Measurements from ENCODE around the gene COG3.

COG3 gene

DNA sequence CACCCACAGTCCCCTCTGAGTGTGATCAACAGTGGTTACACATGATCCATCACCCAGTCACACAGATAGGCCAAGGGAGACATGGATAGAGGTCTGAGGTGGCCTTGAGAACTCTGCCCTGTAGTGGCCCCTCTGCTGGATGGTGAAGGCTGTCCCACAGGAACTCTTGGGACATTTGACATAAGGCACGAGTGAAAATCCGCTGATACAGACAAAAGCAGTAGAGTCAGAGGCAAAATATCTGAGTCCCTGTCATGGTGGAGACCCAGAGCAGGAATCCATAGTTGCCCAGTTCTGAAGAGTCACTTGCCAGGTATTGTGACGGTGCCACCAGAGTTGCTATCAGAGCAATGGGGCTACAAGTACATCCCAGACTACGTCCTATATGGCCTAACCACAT lies 27.8 kb upstream of the COG3 start:
- no peak for DNase-seq
- TF ChIP-seq POLR2A (IDR thresholded peaks at IDR 0.05; ENCODE audit: low read length) (no peak), GATA1 (IDR thresholded peaks at IDR 0.05; ENCODE audit: low read depth, low read length) (no peak)

GRCh38 chr13:45437947-45438346 lies 26.8 kb upstream of the COG3 start:
- TF ChIP-seq POLR2A (IDR thresholded peaks at IDR 0.05; ENCODE audit: low read length), result no peak
- no peak for DNase-seq

DNA sequence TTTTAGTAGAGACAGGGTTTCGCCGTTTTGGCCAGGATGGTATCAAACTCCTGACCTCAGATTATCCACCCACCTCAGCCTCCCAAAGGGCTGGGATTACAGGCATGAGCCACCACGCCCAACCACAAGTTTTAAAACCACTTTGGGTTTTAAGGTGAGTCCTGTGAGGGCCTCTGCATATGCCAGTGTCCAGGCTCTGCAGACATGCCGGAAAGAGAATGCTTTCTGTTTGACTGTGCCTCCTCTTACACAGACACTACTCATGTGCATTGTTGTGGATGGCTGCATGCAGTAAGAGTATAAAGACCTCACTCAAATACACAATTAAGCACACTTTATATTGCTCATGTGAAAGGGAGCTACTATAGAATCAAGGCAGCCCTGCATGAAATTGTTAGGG lies 25.7 kb upstream of the COG3 start:
- no peak for DNase-seq
- TF ChIP-seq POLR2A (IDR thresholded peaks at IDR 0.05; ENCODE audit: low read length) (no peak), GATA1 (IDR thresholded peaks at IDR 0.05; ENCODE audit: low read depth, low read length) (no peak)

GRCh38 chr13:45439781-45440462 lies 24.8 kb upstream of the COG3 start:
- TF ChIP-seq GATA1 (IDR thresholded peaks at IDR 0.05; ENCODE audit: low read depth, low read length) (no peak), POLR2A (IDR thresholded peaks at IDR 0.05; ENCODE audit: low read length) (no peak)
- DNase-seq, result no peak

DNA sequence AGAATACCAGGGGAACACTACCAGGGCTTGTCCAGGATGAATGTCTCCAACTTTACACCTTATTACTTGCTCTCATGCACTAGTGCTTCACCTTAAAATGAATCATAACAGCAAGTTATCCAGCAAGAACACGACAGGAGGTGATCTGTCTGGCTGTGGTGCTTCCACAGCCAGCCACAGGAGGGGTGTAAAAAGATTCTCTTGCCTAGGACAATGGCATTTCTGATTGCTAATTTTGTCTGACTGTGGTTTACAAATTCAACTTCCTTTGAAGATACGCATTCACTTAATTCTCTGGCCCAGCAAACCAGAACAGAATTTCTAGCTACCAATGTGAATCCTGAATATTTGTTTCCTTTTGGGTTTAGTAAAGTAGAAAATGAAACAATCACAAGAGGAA lies 23.1 kb upstream of the COG3 start:
- TF ChIP-seq POLR2A (IDR thresholded peaks at IDR 0.05; ENCODE audit: low read length) (no peak), GATA1 (IDR thresholded peaks at IDR 0.05; ENCODE audit: low read depth, low read length) (no peak)
- no peak for DNase-seq

DNA sequence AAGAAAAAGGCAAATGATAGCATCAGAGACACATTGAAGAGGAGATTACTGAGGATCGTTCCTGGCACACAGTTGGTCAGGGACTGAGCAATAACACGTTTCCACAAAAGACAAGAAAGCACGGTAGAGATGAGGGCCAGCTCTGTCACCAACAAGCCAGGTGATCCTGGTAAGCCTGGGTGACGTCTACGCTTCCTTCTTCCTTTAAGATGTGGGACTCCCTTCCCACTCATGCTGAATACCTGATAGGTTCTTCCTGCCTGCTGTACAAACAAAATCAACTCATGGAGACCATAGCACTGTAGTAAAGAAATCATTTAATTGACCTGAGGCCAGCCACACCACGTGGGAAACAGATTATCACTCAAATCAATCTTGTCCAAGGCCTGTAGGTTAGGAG lies 19.7 kb upstream of the COG3 start:
- TF ChIP-seq POLR2A (IDR thresholded peaks at IDR 0.05; ENCODE audit: low read length) (no peak), GATA1 (IDR thresholded peaks at IDR 0.05; ENCODE audit: low read depth, low read length) (no peak)

GRCh38 chr13:45446181-45446580 lies 18.6 kb upstream of the COG3 start:
- DNase-seq, result no peak
- TF ChIP-seq GATA1 (IDR thresholded peaks at IDR 0.05; ENCODE audit: low read depth, low read length) (no peak), POLR2A (IDR thresholded peaks at IDR 0.05; ENCODE audit: low read length) (no peak)

More for the DNA sequence above, 19.7 kb upstream of the COG3 start:
- no peak for DNase-seq

DNA sequence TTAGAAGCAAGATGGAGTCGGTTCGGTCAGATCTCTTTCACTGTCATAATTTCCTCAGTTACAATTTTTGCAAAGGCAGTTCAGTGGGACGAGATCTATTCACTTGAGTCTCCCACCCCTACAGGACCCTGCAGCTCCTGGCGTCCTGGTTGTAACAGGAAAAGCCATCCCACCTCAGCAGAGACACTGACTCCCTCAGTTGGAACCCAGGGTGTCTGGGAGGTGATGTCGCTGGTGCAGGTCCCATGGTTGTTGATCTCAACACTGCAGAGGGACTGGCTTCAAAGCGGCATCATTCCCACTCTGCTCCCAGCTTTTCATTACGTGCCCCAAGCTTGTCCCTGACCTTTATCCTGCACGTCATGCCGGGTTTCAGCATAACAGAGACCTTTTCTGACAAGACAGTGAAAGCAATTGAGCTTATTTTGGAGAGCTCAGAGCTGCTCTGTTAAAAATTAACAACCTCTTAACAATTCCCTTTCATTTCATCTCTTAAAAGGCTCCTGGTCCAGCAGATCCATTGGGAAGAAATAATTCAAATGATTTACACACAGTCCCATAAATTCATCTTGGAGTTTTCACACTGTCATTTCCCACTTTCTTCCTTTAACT lies 17.6 kb upstream of the COG3 start:
- DNase-seq, result no peak
- TF ChIP-seq POLR2A (IDR thresholded peaks at IDR 0.05; ENCODE audit: low read length), result no peak

DNA sequence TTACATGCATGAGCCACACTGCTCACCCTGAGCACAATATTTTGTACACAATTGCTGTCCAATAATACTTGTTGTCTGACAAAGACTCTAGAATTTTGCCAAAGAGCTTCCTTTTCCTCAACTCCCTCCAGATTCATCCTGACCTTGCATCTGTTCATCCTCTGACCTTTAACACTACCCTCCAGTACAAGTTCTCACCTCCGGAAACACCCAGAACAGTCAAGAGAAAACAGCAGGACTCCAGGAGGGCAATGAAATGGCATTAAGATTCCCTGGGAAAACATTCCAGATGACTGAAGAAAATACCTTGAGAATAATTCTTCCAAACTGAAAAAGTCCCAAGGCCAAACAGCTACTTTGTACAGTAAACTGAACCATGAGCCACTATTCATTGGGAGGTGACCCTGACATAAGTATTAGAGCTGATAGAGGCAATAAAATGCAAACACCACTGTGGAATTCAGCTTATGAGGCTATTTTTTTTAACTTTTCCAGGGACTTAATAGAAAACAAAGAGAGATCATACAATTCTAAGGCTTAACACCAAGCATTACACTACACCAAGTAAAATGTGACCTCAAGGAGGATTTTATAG lies 15.7 kb upstream of the COG3 start:
- no peak for TF ChIP-seq GATA1 (IDR thresholded peaks at IDR 0.05; ENCODE audit: low read depth, low read length)
- DNase-seq, result no peak

DNA sequence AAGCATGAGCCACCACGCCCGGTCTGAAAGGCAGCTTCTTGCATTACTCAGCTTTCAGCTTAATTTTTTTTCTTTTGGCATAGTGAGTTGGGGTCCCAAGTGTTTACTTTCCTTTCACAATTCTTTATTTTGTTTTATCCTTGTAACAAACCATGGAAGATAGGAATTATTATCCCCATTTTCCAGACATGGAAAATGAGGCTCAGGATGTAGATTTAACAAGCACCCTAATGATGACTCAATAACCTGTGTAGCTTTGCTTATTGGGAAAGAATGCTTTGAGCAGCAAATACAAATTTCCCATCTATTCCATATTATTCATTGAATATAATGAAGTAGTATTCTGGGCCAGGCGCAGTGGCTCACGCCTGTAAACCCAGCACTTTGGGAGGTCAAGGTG lies 13.5 kb upstream of the COG3 start:
- TF ChIP-seq POLR2A (IDR thresholded peaks at IDR 0.05; ENCODE audit: low read length), result no peak
- TF ChIP-seq GATA1 (IDR thresholded peaks at IDR 0.05; ENCODE audit: low read depth, low read length), result no peak
- DNase-seq, result no peak

- TF ChIP-seq POLR2A (IDR thresholded peaks at IDR 0.05; ENCODE audit: low read length) (no peak), GATA1 (IDR thresholded peaks at IDR 0.05; ENCODE audit: low read depth, low read length) (no peak)
Observed at GRCh38 chr13:45454204-45454603, 10.5 kb upstream of the COG3 start.

GRCh38 chr13:45456196-45456972 lies 8.4 kb upstream of the COG3 start:
- TF ChIP-seq GATA1 (IDR thresholded peaks at IDR 0.05; ENCODE audit: low read depth, low read length), result no peak
- no peak for TF ChIP-seq POLR2A (IDR thresholded peaks at IDR 0.05; ENCODE audit: low read length)
- no peak for DNase-seq

More at GRCh38 chr13:45454204-45454603, 10.5 kb upstream of the COG3 start:
- no peak for DNase-seq

- no peak for DNase-seq
- TF ChIP-seq POLR2A (IDR thresholded peaks at IDR 0.05; ENCODE audit: low read length) (no peak), GATA1 (IDR thresholded peaks at IDR 0.05; ENCODE audit: low read depth, low read length) (no peak)
Observed at GRCh38 chr13:45464141-45464686, 525 bp upstream of the COG3 start.

- no peak for DNase-seq
- TF ChIP-seq POLR2A (IDR thresholded peaks at IDR 0.05; ENCODE audit: low read length) (no peak), GATA1 (IDR thresholded peaks at IDR 0.05; ENCODE audit: low read depth, low read length) (no peak)
Observed at GRCh38 chr13:45466359-45466758, 1.6 kb downstream of the COG3 start.
